ENCODE measurements around the gene HOXA2.

HOXA2 gene

GRCh38 chr7:27111042-27111750 lies 8.7 kb upstream of the HOXA2 start:
- DNase-seq = no peak

GRCh38 chr7:27110186-27111031 lies 7.9 kb upstream of the HOXA2 start:
- DNase-seq = no peak

GRCh38 chr7:27109466-27110185 lies 7.1 kb upstream of the HOXA2 start:
- no peak for DNase-seq

- DNase-seq = no peak
These were observed 6.1 kb upstream of the HOXA2 start for GRCh38 chr7:27108390-27109127.

- no peak for DNase-seq
These were observed 5.2 kb upstream of the HOXA2 start for GRCh38 chr7:27107391-27108381.

GRCh38 chr7:27106901-27107240 lies 4.4 kb upstream of the HOXA2 start:
- DNase-seq = no peak

GRCh38 chr7:27106181-27106900 lies 3.9 kb upstream of the HOXA2 start:
- no peak for DNase-seq

- no peak for DNase-seq
These were observed 3.0 kb upstream of the HOXA2 start for GRCh38 chr7:27105301-27106031.

GRCh38 chr7:27104341-27105058 lies 2.0 kb upstream of the HOXA2 start:
- DNase-seq = no peak

- DNase-seq = no peak
These were observed 1.2 kb upstream of the HOXA2 start for GRCh38 chr7:27103489-27104226.

- no peak for DNase-seq
These were observed 414 bp downstream of the HOXA2 start for GRCh38 chr7:27101957-27102580.

GRCh38 chr7:27101171-27101956 lies 1.1 kb downstream of the HOXA2 start:
- no peak for DNase-seq

- DNase-seq = no peak
These were observed 1.8 kb downstream of the HOXA2 start for GRCh38 chr7:27100694-27101170.

GRCh38 chr7:27099453-27100370 lies 2.8 kb downstream of the HOXA2 start:
- no peak for DNase-seq

- DNase-seq = no peak
These were observed 3.7 kb downstream of the HOXA2 start for GRCh38 chr7:27098578-27099451.

All from activated CD4-positive, alpha-beta T cell treated with anti-CD3 and anti-CD28 coated beads for 1 hour (primary cell).